ENCODE data around the gene SIGLEC6.
"Not testable (repeated sequence)": the region's sequence is repeated elsewhere in the genome, so short reads cannot be mapped to it uniquely, and the experiment has no call there.

SIGLEC6 gene

GRCh38 chr19:51508059-51508733 lies 23.3 kb downstream of the SIGLEC6 start:
- no peak for DNase-seq

- DNase-seq, result no peak
These were observed 23.8 kb downstream of the SIGLEC6 start for GRCh38 chr19:51507640-51508058.

- no peak for DNase-seq
These were observed 24.3 kb downstream of the SIGLEC6 start for GRCh38 chr19:51507192-51507591.

- no peak for DNase-seq
These were observed 25.6 kb downstream of the SIGLEC6 start for GRCh38 chr19:51505904-51506303.

GRCh38 chr19:51503896-51504295 lies 27.6 kb downstream of the SIGLEC6 start:
- DNase-seq, result no peak

DNA sequence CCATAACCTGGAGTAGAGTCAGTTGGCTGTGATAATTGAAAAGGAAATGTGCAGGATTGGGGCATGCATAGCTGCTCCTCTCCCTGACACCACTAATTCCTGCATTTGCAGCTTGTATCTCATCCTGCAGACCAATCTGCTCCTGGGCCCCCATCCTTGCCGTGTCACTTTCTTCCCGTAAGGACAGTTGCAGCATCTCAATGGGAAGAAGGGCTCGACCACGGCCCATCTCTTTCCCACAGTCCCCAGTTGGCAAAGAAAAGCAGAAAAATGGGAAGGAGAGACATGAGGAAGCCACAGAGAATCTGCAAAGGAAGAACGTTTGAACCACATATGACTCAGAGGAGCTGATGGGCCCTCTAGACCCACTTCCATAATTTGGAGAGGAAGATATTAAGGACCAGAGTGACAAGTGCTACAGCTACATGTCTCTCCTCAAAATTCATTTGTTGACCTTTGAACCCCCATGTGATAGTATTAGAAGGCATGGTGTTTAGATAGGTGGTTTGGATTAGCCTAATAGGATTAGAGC lies 28.1 kb downstream of the SIGLEC6 start:
- DNase-seq, result no peak

DNA sequence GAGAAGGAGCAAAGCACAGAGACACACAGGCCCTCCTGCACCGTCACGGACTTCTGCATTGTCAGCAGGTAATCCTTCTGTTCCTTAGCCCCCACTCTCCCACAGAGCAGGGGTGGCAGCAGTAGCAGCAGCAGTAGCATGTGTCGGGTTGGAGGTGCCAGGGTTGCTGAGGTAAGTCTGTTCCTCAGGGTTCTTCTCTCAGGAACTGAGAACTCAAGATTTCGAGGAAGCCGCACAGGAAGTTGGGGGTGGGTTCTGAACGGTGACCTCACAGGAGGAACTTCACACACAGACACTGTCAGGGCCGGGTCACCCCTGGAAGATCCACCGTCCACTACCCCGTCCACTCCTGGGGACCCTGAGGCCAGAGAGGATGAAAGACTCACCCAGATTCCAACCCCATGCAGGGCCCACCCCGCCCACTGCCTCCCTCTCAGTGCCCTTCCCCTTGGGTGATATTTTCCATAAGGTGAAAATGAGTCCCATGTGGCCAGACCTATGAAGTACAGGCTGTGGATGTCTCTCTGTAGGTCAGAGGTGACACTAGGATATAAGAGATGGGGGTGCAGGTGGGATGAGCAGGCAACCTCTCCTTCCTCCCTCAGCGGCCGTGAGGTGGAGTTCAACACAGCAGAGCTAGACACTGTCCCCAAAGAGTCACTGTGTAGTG lies 29.7 kb downstream of the SIGLEC6 start, which contains the start of gene SIGLEC12:
Gene SIGLEC12 (minus strand): TSS at position 207 of the 670 bp plus-strand sequence. CDS start 67 bp downstream, at position 140.
- DNase-seq, result no peak

DNA sequence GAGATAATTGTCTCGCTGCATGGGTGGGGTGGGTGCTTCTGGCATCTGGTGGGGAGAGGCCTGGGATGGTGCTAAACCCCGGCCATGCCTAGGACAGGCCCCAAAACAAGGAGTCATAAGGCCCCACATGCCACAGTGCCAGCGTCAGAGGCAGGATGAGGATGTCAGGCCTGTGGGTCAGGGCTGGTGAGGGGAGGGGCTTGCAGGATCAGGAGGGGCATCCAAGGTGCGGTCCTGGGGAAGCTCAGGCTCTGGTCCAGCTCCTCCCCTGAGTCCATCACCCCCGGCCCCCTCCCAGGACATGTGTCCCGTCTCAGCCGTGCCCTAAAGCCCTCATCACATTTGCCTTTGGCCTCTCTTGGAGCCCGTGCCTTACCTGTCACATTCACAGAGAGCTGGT lies 30.5 kb downstream of the SIGLEC6 start:
- not testable (repeated sequence) for DNase-seq

- DNase-seq, result no peak
These were observed 33.8 kb downstream of the SIGLEC6 start for GRCh38 chr19:51497666-51498065.

DNA sequence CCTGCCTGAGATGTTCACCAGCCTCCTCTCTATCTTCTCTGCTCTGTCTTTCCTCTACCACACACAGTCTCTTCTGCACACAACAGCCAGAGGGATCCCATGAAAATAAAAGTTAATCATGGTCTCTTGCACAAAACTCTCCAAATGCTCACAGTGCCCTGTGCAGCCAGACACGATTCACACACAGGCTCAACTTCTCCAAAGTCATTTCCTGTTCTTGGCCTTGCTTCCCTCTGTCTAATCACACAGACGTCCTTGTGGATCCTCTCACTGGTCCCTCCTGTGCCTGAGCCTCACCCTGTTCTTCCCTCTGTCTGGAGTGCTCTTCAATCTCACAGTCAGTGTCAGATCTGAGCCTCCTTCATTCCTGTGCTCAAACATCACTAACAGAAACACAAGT lies 37.7 kb downstream of the SIGLEC6 start:
- DNase-seq, result no peak

- DNase-seq, result no peak
These were observed 39.9 kb downstream of the SIGLEC6 start for GRCh38 chr19:51491586-51491985.

GRCh38 chr19:51490676-51491075 lies 40.8 kb downstream of the SIGLEC6 start:
- DNase-seq, result no peak

GRCh38 chr19:51489113-51489512 lies 42.4 kb downstream of the SIGLEC6 start:
- DNase-seq, result no peak

DNA sequence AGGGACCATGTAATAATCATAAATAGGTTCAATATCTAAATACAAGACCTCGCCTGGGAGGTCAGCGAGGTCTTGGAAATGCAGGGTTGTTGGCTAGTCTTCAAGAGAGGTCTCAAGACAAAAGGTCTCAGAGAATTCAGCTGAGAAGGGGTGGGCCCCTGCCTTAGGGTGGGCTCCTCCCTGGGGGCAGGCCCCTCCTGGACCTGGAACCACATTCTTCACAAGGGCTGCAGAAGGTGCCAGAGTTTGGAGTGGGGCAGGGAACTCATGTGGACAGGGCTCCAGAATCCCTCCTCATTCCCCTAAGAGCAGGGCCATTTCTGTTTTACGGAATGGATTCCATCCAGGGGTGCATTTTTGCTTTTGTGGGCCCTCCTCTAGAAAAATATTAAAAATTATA lies 43.0 kb downstream of the SIGLEC6 start:
- DNase-seq, result no peak

DNA sequence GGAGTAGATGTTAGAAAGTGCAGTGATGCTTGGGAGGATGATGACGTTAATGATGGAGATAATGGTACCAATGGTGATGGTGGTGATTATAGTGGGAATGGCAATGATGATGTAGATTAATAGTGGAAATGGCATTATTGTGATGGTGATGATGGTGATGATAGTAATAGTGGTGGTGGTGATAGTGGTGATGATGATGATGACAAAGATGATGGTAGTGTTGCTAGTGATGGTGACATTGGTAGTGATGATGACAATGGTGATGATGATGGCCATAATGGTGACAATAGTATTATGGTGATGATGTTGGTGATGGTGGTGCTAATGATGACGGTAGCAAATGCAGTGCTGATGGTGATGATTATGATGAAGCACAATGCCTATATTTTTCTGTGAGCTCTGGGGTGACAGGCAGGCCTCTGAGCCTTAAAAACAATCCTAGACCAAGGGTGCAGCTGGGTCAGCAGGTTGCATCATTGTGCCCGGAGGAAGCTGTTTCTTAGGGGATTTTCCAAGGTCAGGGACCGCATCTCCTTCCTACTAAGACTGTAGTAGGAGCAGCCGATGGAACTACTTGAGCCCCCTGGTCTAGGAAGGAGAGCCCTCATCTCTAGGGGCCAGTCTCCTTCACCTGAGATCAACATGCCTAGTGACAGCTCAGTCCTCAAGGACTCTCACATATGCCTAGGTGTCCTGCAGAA lies 45.4 kb downstream of the SIGLEC6 start:
- DNase-seq, result no peak

DNA sequence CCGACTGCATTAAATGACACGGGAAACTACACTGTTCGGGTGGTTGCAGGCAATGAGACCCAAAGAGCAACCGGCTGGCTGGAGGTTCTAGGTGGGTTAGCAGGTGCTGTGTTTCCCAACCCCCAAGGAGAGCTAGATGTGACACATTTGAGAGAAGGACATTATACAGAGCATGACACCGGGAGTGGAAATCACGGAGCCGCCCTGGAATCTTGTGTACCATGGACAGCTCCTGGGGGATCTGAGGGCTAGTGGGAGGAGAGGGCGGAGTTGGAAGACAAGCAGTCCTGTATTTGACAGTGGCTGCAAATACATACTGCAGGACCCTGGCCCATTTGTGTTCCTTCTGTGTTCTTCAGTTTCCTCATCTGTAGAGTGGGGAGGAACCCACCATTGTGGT lies 50.9 kb downstream of the SIGLEC6 start:
- no peak for DNase-seq

- no peak for DNase-seq
These were observed 51.7 kb downstream of the SIGLEC6 start for GRCh38 chr19:51479531-51480331.

- DNase-seq, result no peak
These were observed 52.9 kb downstream of the SIGLEC6 start, which contains the start of gene CEACAM18 for GRCh38 chr19:51478381-51479234. Gene CEACAM18, plus strand, starts transcription at chr19:51478539.

- DNase-seq, result no peak
These were observed 54.1 kb downstream of the SIGLEC6 start for GRCh38 chr19:51477344-51477743.

DNA sequence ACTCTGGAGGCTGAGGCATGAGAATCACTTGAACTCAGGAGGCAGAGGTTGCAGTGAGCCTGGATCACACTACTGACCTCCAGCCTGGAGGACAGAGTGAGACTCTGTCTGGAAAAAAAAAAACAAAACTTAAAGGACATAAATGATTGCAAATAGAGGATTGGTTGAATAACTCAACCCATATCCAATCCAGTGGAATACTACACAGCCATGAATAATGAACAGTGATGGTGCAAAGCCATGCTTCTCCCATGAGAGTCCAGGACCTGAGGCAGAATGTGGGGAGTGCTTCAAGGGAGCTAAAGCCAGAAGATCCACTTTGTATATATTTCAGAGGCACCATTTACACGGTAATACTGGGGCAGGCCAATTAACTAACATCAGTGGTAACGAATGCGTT lies 55.3 kb downstream of the SIGLEC6 start:
- DNase-seq, result no peak

DNA sequence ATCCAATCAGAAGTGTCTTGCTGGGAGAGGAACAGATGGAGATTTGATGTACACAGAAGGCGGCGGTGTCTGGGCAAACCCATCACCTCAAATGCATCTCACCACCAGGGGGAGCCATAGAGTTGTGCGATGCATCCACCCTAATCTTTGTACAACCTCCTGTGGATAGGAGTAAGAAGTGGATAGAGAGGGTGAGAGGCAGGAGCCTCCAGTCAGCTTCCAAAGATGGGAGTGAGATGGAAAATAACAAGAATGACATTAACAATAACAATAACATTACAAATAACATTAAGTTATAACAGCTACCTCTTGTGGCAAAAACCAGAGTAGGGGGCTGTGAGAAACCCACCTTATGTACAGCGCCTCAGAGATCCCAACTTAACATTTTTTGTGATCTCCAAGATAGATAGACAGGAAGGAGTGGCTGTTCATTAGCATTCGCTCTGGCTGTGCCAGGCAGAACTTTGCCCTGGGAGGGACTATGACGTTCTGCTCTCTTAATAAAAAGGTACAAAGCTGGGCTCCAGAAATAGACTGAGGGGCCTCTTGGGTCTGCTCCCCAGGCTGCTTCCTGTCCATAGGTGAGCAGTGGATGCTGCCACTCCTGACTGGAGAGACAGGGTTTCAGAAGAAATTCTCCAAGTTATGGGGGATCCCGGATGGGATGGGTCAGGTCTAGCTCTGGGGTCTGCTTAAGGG lies 58.3 kb downstream of the SIGLEC6 start:
- peak; percentile 11 for DNase-seq
